A549 treated with dexamethasone at 1 μM for 4 hours (cell line): Measurements from ENCODE around the gene TMEM98. TPM values are rescaled to one million over a fixed set of nuclear protein-coding genes. Genes with fewer than 3 reads are reported as not detected.

Experiments
- total RNA-seq: library from RNA; stranded (reverse); fragments of 200-300 nt; extraction: Qiagen RNA extraction; gene quantifications from 5 replicates; pipeline ENCODE4 v1.2.3, GENCODE V29; 2022

The TMEM98 gene
- total RNA-seq: 40.6 to 46.5 TPM (median 42.9 TPM) in 5 replicates

GRCh38 chr17:32927724-32928585, at the start of gene TMEM98:
TSS of gene TMEM98 (plus strand) at chr17:32928153. CDS start at chr17:32931529, 3,376 bp downstream.

Other genes with a start within 250 kb of the TMEM98 start
- 1.7 to 3.2 TPM (median 2.7 TPM) in 5 replicates for gene MYO1D, start 51.0 kb upstream of the TMEM98 start, total RNA-seq
- not detected in 5 replicates for gene SPACA3, start 63.7 kb downstream of the TMEM98 start, total RNA-seq